T-helper 22 cell (primary cell): Measurements from ENCODE around the gene CDK5R1.

Experiments
- DNase-seq: peaks from one replicate; pipeline ENCODE4 v3.0.0-alpha.2; 2020; ENCODE audit warnings: low read depth

CDK5R1 gene

GRCh38 chr17:32493571-32493970 lies 6.8 kb downstream of the CDK5R1 start:
- DNase-seq, result no peak

DNA sequence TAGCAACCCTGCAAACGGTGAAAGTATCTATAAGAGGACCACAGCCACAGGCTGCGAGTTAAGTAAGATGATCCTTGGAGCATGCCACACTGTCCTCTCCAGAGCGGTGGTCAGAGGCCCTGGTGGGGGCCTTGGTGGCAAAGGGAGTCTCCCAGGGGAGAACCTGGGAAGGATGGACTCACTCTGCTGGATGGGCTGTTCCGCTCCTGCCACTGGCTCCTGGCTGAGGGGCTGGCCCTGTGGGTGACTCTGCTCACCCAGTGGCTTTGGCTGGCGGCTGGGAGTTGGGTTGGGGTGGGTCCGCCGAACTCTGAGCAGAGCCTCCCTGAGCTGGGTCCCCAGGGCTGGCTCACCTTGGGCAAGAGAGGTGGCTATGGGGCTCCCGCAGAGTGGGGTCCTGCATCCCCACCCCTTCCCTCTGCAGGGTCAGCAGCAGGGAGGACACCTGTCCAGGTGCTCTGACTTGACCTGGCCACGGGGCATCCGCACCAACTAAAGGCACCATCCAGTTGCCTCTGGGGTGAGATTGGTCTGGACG lies 7.3 kb downstream of the CDK5R1 start:
- no peak for DNase-seq

- DNase-seq, result no peak
Observed at GRCh38 chr17:32494621-32495358, 8.0 kb downstream of the CDK5R1 start.

GRCh38 chr17:32495359-32496231 lies 8.8 kb downstream of the CDK5R1 start:
- no peak for DNase-seq

GRCh38 chr17:32496395-32497073 lies 9.7 kb downstream of the CDK5R1 start:
- DNase-seq, result no peak

GRCh38 chr17:32497431-32498205 lies 10.8 kb downstream of the CDK5R1 start:
- DNase-seq, result no peak

DNA sequence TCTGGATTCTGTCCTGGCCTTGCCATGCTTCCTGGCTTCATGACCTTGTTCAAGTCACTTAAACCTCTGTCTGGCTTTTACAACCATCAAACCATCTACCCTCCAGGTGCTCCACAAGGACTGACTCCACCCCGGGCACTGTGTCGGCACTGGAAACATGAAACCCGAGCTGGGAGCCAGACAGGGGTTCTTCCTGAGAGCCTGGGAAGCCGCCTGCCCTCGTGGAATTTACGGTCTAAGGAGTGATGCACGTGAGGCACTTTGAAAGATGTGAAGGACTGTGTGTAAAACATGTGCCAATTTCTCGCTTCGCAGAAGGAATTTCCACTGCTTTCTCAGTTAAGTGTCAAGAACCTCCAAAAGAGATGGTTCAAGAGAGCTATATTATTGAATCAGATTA lies 11.6 kb downstream of the CDK5R1 start:
- DNase-seq, result no peak

GRCh38 chr17:32502013-32502412 lies 15.2 kb downstream of the CDK5R1 start:
- DNase-seq, result no peak

GRCh38 chr17:32502710-32503109 lies 15.9 kb downstream of the CDK5R1 start:
- DNase-seq, result no peak

DNA sequence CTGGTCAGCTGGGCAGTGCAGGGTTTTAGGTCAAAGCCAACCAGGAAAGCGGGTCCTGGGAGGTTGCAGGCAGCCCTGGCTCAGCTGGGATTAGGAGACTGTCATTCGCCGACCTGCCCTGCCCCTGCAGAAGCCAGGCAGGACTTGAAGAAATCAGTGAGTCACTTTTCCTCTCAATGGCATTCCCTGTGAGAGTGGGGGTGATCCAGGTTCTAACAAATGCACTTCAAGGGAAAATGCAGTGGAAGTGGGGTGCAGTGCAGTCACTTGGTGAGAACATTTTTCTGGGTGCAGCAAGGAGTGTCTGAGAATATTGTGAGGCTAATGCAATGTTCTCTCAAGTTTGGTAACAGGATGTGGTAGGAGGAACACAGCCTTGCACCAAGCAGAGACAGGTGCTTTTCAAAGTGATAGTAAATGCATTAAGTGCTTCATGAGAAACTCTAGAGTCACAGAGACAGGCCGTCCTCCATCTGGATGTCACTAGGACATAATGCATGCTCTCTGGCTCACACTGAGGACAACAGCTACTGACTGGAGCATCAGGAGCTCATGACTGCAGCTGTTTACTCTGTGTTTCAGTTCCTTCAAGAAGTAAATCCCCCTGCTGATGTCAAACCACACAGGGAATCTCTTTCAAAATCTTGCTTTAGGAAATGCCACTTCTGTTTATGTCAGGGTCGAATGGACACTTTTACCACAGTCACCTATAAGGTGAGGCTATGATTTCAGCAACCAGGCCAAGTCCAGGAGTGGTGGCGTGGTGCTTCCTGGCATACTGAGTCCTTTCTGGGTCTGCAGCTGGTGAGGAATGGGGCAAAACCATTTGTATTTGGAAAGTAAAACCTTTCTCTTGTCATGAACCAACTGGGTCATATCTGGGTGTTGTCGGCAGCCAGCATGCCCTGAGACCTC lies 16.7 kb downstream of the CDK5R1 start:
- no peak for DNase-seq

DNA sequence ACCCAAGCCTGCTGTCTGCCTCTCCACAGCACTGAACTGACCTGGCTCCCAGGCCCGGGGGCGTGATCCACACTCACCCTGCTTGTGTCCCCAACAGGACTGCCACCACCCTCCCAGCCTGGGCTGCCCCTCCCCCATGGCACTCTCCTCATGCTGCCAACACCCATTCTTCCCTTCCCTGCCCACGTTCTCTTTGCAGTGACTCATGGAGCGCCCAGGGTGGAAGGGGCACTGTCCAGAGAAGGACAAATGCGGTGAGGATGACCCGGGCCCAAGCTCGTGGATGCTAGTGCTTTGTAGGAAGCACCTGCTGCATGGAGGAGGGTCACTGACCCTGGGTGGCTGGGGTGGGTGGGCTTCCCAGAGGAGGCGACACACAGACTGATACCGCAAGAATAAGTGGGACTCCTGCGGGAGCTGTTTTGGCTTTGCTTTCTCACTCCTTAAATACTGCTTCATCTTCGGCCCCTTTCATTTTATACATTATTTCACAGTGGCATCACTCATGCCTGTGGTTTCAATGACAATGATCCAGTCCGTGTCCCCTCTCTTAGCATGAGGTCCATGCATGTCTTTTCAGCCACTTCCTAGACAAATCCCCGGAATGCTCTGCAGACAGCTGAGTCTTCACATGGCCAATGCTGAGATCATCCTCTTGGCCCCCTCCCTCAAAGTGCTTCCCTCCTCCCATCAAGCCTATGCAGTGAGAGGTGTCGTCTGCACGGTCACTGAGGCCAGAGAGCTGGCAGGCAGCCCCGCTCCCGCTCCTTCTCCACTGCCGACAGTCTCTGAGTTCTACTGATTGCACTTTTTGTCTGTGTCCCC lies 17.6 kb downstream of the CDK5R1 start:
- no peak for DNase-seq

DNA sequence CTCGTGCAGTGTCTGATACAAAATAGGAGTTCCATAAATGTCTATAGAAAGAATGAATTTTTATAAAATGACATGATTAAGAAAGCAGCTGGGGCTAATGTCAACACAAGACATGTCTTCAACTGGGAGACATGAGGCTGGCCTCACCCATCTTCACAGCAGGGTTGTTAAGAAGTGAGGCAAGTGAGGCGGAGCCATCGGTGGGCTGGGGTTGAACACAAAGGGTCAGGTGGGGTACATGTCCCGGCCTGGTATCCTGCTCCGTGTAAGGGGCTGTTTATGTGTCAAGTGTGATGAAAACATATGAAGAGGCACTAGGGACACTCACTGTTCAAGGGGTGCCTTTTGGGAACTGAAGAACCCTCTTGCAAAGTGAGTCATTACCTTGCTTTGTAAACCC lies 22.1 kb downstream of the CDK5R1 start:
- no peak for DNase-seq

DNA sequence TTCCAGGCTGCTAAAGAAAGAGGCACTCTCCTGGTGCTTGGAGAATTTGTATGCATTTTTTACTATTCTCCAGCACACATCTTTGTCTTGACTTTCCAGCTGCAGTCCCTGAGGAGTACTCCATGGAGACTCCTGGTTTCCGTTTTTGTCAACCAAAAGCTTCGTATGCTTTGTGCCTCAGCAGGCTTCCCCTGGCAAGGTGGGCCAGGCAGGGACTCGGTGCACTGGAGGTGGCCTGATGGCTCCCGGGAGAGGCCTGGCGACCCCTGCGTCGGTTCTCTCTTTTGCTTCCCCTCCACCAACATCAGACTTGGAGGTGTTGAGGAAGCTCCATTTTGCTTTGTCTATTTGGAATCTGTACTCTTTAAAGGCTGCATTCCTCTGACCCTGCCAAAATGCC lies 23.7 kb downstream of the CDK5R1 start:
- DNase-seq, result no peak

DNA sequence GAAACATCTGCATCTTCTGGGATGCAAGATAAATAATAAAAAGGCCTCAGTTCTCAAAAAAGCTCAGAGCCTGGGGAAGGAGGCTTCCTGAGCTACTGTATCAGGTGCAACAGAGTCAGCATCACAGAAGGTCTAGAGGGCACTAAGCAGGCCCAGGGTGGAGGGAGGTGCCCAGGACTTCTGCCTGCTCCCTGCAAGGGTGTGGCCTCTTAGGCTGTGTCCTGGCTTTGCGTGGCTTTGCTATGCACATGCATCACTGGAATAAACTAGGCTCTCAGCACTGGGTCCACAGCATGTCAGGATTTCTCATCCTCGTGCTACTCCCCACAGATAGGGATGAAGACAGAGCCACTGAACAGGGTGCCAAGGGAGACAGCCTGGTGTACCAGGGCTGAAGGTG lies 25.5 kb downstream of the CDK5R1 start:
- DNase-seq, result no peak

- DNase-seq, result no peak
Observed at GRCh38 chr17:32513579-32513978, 26.8 kb downstream of the CDK5R1 start.

DNA sequence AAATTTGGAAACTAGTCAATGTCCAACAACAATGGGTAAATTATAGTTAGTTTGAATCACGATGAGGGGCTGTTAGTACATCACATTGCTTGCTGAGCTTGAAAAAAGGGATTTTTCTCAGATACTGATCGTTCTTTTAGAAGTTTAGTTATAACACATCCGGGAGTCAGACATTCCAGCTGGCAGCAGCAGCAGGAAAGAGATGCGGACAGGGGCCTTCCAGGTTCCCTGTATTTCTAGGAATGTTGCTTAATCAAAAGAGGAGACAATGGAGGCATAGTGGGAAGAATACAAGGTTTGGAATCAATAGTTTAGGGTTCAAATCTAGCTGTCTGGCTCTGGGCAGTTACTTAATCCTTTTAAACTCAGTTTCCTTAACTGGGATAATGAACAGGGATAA lies 27.8 kb downstream of the CDK5R1 start:
- DNase-seq, result no peak

DNA sequence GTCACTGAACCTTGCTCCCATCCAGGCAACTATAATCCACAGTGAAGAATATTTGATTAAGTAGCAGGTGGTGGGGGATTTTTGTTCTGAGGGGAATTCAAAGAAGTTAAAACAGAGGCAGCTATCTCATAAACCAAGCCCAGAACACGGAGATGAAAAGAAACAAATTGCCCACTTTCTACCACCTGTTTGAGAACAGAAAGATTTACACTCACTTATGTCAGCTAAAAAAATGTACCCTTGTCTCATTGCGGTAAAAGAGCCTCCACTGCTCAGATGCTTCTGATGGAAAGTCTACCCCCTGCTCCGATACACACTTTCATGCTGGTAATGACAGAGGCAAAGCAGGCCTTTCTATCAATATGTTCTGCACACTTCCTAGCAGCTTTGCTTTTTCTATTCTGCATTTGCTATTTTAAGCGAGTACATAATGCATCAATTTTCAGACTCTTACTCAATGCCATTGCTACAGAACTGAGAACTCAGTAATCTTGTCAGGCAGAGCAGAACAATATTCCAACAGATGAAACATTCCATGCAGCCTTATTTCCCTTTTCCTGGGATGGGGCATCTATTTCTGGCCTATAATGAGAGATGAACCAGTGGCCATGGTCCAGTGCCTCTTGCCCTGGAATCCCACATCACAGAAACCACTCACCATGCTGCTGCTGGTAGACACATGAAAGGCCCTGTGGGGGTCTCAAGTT lies 29.0 kb downstream of the CDK5R1 start:
- no peak for DNase-seq

DNA sequence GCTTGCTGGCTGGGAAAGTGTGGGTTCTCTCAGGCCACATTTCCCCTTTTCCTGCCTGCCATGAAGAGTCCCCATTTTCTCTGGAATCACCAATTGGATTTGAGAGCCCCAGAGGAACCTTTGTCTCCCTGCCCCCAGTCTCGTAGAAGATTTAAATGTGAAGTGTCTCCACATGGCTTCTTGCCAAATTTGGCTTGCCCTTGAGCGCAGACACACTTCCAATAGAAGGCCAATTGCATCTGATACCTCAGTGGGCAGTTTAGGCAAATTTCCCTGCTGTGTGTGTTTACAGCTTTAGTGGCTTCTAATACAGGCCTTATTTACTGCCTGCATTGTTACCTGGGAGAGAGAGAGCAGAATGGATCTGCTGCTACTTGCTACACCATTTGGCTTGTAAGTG lies 29.7 kb downstream of the CDK5R1 start:
- DNase-seq, result no peak
